H1 (cell line): Measurements from ENCODE around the gene RASSF5. TPM values are rescaled to one million over a fixed set of nuclear protein-coding genes. Genes with fewer than 3 reads are reported as not detected.

ENCODE experiments used
- CTCF ChIA-PET: fragments of 300-600 bp; sonication (Branson Sonifier 250); formaldehyde crosslinking; loops from one replicate; lab custom pipeline; 2021; ENCODE audit not compliant: partially characterized antibody; lab: Charles Lee
- POLR2A ChIA-PET: fragments of 300-600 bp; sonication (Branson Sonifier 250); formaldehyde crosslinking; loops from one replicate; lab custom pipeline; 2021; ENCODE audit warnings: inconsistent platforms; ENCODE audit not compliant: partially characterized antibody; lab: Charles Lee
- DNase-seq, 2 experiments: peaks; one replicate each; pipeline versions ENCODE4 v3.0.0 to v3.0.0-alpha.2; 2010 to 2022; ENCODE audit warnings: low spot score in 2 of 2, low read depth in 1 of 2, mixed read lengths in 1 of 2
- FAIRE-seq: peaks from 2 replicates; lab custom pipeline; 2011; peaks lifted over from hg19 to GRCh38; lab: Jason Lieb, UNC
- H2AFZ ChIP-seq: 2 replicates; pipeline ENCODE4 v1.8.1; 2012; ENCODE audit warnings: low read length, inconsistent platforms
- H2AK5ac ChIP-seq: 2 replicates; pipeline ENCODE4 v1.6.1; 2013; ENCODE audit warnings: low read depth, low read length
- H2BK120ac ChIP-seq: replicated peaks from 2 replicates; pipeline ENCODE3; 2013; ENCODE audit warnings: low read depth, low read length, inconsistent platforms
- H2BK12ac ChIP-seq: 2 replicates; pipeline ENCODE4 v1.6.1; 2013; ENCODE audit warnings: low read depth, low read length
- H2BK15ac ChIP-seq: 2 replicates; pipeline ENCODE4 v1.6.1; 2013; ENCODE audit warnings: low read length
- H2BK20ac ChIP-seq: 2 replicates; pipeline ENCODE4 v1.6.1; 2013; ENCODE audit warnings: low read length
- H2BK5ac ChIP-seq: 2 replicates; pipeline ENCODE4 v1.6.1; 2013; ENCODE audit warnings: low read depth, low read length
- H3K14ac ChIP-seq: 2 replicates; pipeline ENCODE4 v1.6.1; 2013; ENCODE audit warnings: inconsistent platforms; ENCODE audit not compliant: insufficient read length
- H3K18ac ChIP-seq: 2 replicates; pipeline ENCODE4 v1.6.1; 2013; ENCODE audit warnings: low read length; ENCODE audit errors: extremely low read depth
- H3K23ac ChIP-seq: 2 replicates; pipeline ENCODE4 v1.6.1; 2013; ENCODE audit warnings: inconsistent platforms; ENCODE audit not compliant: insufficient read length
- H3K23me2 ChIP-seq: 2 replicates; pipeline ENCODE4 v1.6.1; 2013; ENCODE audit warnings: low read depth, low read length
- H3K27ac ChIP-seq: 2 replicates; pipeline ENCODE4 v1.6.1; 2011; ENCODE audit warnings: low read depth, low read length, inconsistent platforms
- H3K27me3 ChIP-seq, 4 experiments: replicated peaks in 1 of 4; 1 replicate in 1 of 4; 2 replicates in 3 of 4; pipeline versions ENCODE4 v1.6.1 to v1.8.1; 2011 to 2013; ENCODE audit warnings: low read length in 3 of 4, mild to moderate bottlenecking in 3 of 4, inconsistent platforms in 2 of 4, mixed read lengths in 2 of 4, moderate library complexity in 1 of 4; ENCODE audit not compliant: control insufficient read depth in 3 of 4, insufficient read depth in 3 of 4; ENCODE audit errors: extremely low read depth in 1 of 4
- H3K36me3 ChIP-seq, 4 experiments: 2 replicates each; pipeline versions ENCODE4 v1.6.1 to v1.8.1; 2011 to 2013; ENCODE audit warnings: mild to moderate bottlenecking in 4 of 4, low read length in 3 of 4, moderate library complexity in 2 of 4, control low read depth in 1 of 4, inconsistent platforms in 1 of 4; ENCODE audit not compliant: insufficient read depth in 4 of 4, control insufficient read depth in 2 of 4
- H3K4ac ChIP-seq: replicated peaks from 2 replicates; pipeline ENCODE3; 2013; ENCODE audit warnings: low read length, low read depth, mixed read lengths, inconsistent platforms; ENCODE audit not compliant: insufficient read length
- H3K4me1 ChIP-seq, 4 experiments: replicated peaks in 1 of 4; 1 replicate in 1 of 4; 2 replicates in 3 of 4; pipeline versions ENCODE4 v1.6.1 to v1.8.1; 2011 to 2013; ENCODE audit warnings: low read length in 3 of 4, inconsistent platforms in 2 of 4, mixed read lengths in 1 of 4; ENCODE audit not compliant: insufficient read depth in 4 of 4, control insufficient read depth in 3 of 4
- H3K4me2 ChIP-seq, 2 experiments: 2 replicates each; pipeline versions ENCODE4 v1.6.1 to v1.8.1; 2011 to 2013; ENCODE audit warnings: low read depth in 2 of 2, low read length in 2 of 2, control low read depth in 1 of 2, inconsistent platforms in 1 of 2, mild to moderate bottlenecking in 1 of 2; ENCODE audit not compliant: insufficient read depth in 1 of 2
- H3K4me3 ChIP-seq, 4 experiments: fragments of 200-600, 300-600 bp in 1 of 4; sonication (generic), shearing (Covaris generic), sonication (Bioruptor Twin) in 1 of 4; 2 replicates each; pipeline versions ENCODE4 v1.5.1 to v1.8.1; 2011 to 2016; ENCODE audit warnings: low read length in 4 of 4, low read depth in 3 of 4, control low read depth in 2 of 4, inconsistent platforms in 2 of 4, mild to moderate bottlenecking in 2 of 4, mixed read lengths in 1 of 4, moderate library complexity in 1 of 4; ENCODE audit not compliant: insufficient read depth in 2 of 4; ENCODE audit errors: extremely low read depth in 1 of 4
- H3K56ac ChIP-seq: replicated peaks from 2 replicates; pipeline ENCODE3; 2013; ENCODE audit warnings: low read depth, mild to moderate bottlenecking, mixed read lengths, low read length, inconsistent platforms; ENCODE audit not compliant: insufficient read length
- H3K79me1 ChIP-seq: 2 replicates; pipeline ENCODE4 v1.6.1; 2013; ENCODE audit warnings: low read depth, low read length, control low read depth
- H3K79me2 ChIP-seq, 2 experiments: 2 replicates each; pipeline versions ENCODE4 v1.6.1 to v1.8.1; 2012 to 2013; ENCODE audit warnings: low read length in 2 of 2, mild to moderate bottlenecking in 2 of 2, inconsistent platforms in 1 of 2; ENCODE audit not compliant: insufficient read depth in 2 of 2, control insufficient read depth in 1 of 2
- H3K9ac ChIP-seq, 4 experiments: replicated peaks in 1 of 4; 1 replicate in 1 of 4; 2 replicates in 3 of 4; pipeline versions ENCODE4 v1.6.1 to v1.8.1; 2011 to 2013; ENCODE audit warnings: low read depth in 3 of 4, low read length in 3 of 4, control low read depth in 2 of 4, mild to moderate bottlenecking in 2 of 4, moderate library complexity in 2 of 4, inconsistent platforms in 1 of 4; ENCODE audit errors: extremely low read depth in 1 of 4
- H3K9me3 ChIP-seq, 2 experiments: 2 replicates each; pipeline versions ENCODE4 v1.6.1 to v1.8.1; 2012 to 2013; ENCODE audit warnings: mild to moderate bottlenecking in 2 of 2, moderate library complexity in 2 of 2, control low read depth in 1 of 2, inconsistent platforms in 1 of 2, low read depth in 1 of 2, low read length in 1 of 2, mixed read lengths in 1 of 2; ENCODE audit not compliant: insufficient read depth in 2 of 2
- H4K20me1 ChIP-seq, 2 experiments: replicated peaks in 1 of 2; 2 replicates each; pipeline versions ENCODE3 to v1.8.1; 2011 to 2013; ENCODE audit warnings: inconsistent platforms in 2 of 2, low read length in 2 of 2, mild to moderate bottlenecking in 1 of 2; ENCODE audit not compliant: insufficient read depth in 2 of 2, control insufficient read depth in 1 of 2
- H4K5ac ChIP-seq: 2 replicates; pipeline ENCODE4 v1.6.1; 2013; ENCODE audit warnings: low read length, low read depth, mixed read lengths, inconsistent platforms; ENCODE audit not compliant: insufficient read length
- H4K8ac ChIP-seq: 2 replicates; pipeline ENCODE4 v1.8.0; 2013; ENCODE audit warnings: mild to moderate bottlenecking, moderate library complexity, low read length, inconsistent platforms; ENCODE audit not compliant: insufficient read depth; ENCODE audit errors: extremely low read depth
- H4K91ac ChIP-seq: replicated peaks from 2 replicates; pipeline ENCODE3; 2013; ENCODE audit warnings: low read length, mixed read lengths, inconsistent platforms; ENCODE audit not compliant: insufficient read length
- ATF3 ChIP-seq: IDR thresholded peaks from 2 replicates; pipeline ENCODE4 v1.6.1; 2011; ENCODE audit warnings: low read depth, mild to moderate bottlenecking, low read length; ENCODE audit not compliant: insufficient read depth
- CEBPB ChIP-seq: IDR thresholded peaks from 2 replicates; pipeline ENCODE4 v1.6.1; 2012; ENCODE audit warnings: low read depth, low read length
- JUN ChIP-seq: IDR thresholded peaks from 2 replicates; pipeline ENCODE4 v1.6.1; 2011; ENCODE audit warnings: low read depth, mild to moderate bottlenecking, improper control_type of control experiment, low read length
- KDM4A ChIP-seq: IDR thresholded peaks from one replicate; pipeline ENCODE4 v1.7.1; 2012; ENCODE audit warnings: low read depth, mild to moderate bottlenecking, moderate library complexity, low read length, inconsistent platforms; ENCODE audit not compliant: severe bottlenecking
- RAD21 ChIP-seq, 2 experiments: IDR thresholded peaks in 1 of 2; conservative IDR thresholded peaks in 1 of 2; 2 replicates each; pipeline ENCODE4 v1.6.1; 2011; ENCODE audit warnings: low read depth in 2 of 2, low read length in 2 of 2, improper control_type of control experiment in 1 of 2, inconsistent platforms in 1 of 2, mild to moderate bottlenecking in 1 of 2, moderate library complexity in 1 of 2
- RBBP5 ChIP-seq: IDR thresholded peaks from 2 replicates; pipeline ENCODE4 v1.7.1; 2012; ENCODE audit warnings: low read depth, mild to moderate bottlenecking, inconsistent platforms, low read length, moderate library complexity, borderline replicate concordance
- SAP30 ChIP-seq: fragments of 300-600 bp; sonication (generic); IDR thresholded peaks from 2 replicates; pipeline ENCODE4 v1.7.1; 2012; ENCODE audit warnings: low read length, moderate library complexity, mild to moderate bottlenecking, inconsistent platforms; ENCODE audit not compliant: insufficient read depth, insufficient replicate concordance
- SIN3A ChIP-seq, 2 experiments: IDR thresholded peaks in 1 of 2; conservative IDR thresholded peaks in 1 of 2; 2 replicates each; pipeline ENCODE4 v1.6.1; 2011 to 2012; ENCODE audit warnings: low read length in 2 of 2, improper control_type of control experiment in 1 of 2, low read depth in 1 of 2, mild to moderate bottlenecking in 1 of 2
- SP4 ChIP-seq: IDR thresholded peaks from 2 replicates; pipeline ENCODE4 v1.6.1; 2012; ENCODE audit warnings: low read length, inconsistent platforms
- SRF ChIP-seq: IDR thresholded peaks from 2 replicates; pipeline ENCODE4 v1.6.1; 2011; ENCODE audit warnings: mild to moderate bottlenecking, low read depth, low read length, moderate library complexity
- TAF7 ChIP-seq: optimal IDR thresholded peaks from 2 replicates; pipeline ENCODE3; 2011; ENCODE audit warnings: low read depth, mild to moderate bottlenecking, inconsistent platforms, low read length, moderate library complexity, borderline replicate concordance
- ZNF274 ChIP-seq: IDR thresholded peaks from 2 replicates; pipeline ENCODE4 v1.7.0; 2012; ENCODE audit warnings: low read length, borderline replicate concordance; ENCODE audit errors: extremely low read depth
- WGBS, 2 experiments: shearing (Covaris generic) in 1 of 2; methylation state at CpG; one replicate each; pipeline versions ENCODE4 v1.1.6 to v1.1.7; 2013 to 2015; ENCODE audit warnings: low lambda C conversion rate in 2 of 2, mixed read lengths in 2 of 2, inconsistent platforms in 1 of 2, low coverage in 1 of 2, missing lambda C conversion rate in 1 of 2; ENCODE audit not compliant: insufficient replicate concordance in 2 of 2, insufficient coverage in 1 of 2, insufficient read length in 1 of 2; ENCODE audit errors: extremely low coverage in 1 of 2, missing lambda C conversion rate in 1 of 2; 5-methylcytosine and 5-hydroxymethylcytosine counted together
- polyA plus RNA-seq, 7 experiments: library from polyadenylated mRNA; depleted of rRNA in 3 of 7; stranded (reverse) in 5 of 7; unstranded in 2 of 7; fragments of >200 nt in 5 of 7; fragments of 200-250 nt in 2 of 7; gene quantifications; 1 replicate in 5 of 7; 2 replicates in 1 of 7; 4 replicates in 1 of 7; pipeline versions ENCODE4 v1.2.1 to v1.2.3, GENCODE V29; 2011 to 2013; ENCODE audit warnings: missing spikeins in 2 of 7, mixed read lengths in 2 of 7
- total RNA-seq: library from RNA; stranded (reverse); fragmentation: NEBNext Ultra II Directional; extraction: Animal tissue kit (Norgen Biotek cat#: 25700); gene quantifications from 2 replicates; pipeline ENCODE4 v1.2.1, GENCODE V29; 2021

RASSF5 gene
- total and polyA plus RNA-seq, 2 of the 8 experiments (the other 6 are each of a cell fraction or from before 2014, with no cell fraction given), result 0.82 to 1.8 TPM

DNA sequence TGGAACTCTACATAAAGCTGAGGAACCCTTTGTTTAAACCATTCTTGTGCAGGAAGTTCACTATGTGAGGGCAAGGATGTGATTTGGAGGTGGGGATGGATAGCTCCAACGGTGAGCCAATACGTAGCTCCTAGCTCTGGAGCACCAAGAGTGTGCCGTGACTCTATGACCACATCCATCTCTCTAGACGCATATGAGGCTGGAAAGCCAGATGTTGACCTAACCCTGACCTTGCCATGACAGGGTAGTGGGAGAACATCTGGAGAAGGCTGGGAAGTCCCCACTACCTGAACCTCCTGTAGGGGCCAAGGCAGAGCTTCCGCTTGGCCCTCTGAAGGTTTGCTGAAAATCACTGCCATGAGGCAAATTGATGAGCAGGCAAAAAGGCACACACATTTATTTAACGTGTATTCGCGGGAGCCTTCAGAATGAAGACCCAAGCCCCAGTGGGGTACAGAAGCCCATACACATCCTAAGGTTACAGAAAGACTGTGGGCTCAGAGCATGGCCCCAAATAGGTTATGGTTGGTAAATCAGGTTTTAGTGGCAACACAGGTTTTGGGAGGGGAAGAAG, 61.5 kb downstream of the RASSF5 start:
- Histone ChIP-seq H3K23ac (no peak overlapping the region), H3K14ac (no peak overlapping the region), H2BK20ac (no peak overlapping the region), H4K91ac (no peak overlapping the region), H4K20me1 (no peaks in the 10 kb centered on the region), H3K27ac (no peak overlapping the region), H3K56ac (no peak overlapping the region), H3K27me3 (no peaks in the 10 kb centered on the region), H3K4me1 (peaks cover 1 to 5% (median 2%) of the 10 kb centered on the region in 4 experiments; a peak in 4 of 7 replicates), H3K79me2 (no peaks in the 10 kb centered on the region), H2AK5ac (no peak overlapping the region), H3K36me3 (no peaks in the 10 kb centered on the region), H4K5ac (no peak overlapping the region), H3K9ac (no peak overlapping the region), H2BK15ac (no peak overlapping the region), H3K4me3 (no peak overlapping the region), H3K4ac (no peak overlapping the region), H3K79me1 (no peaks in the 10 kb centered on the region), H3K4me2 (0 out of 4 replicates have a peak overlapping the region, but pooled peaks of 1 of the 2 experiments have one; percentile 23), H2BK120ac (no peak overlapping the region), H2AFZ (no peak overlapping the region), H2BK12ac (no peak overlapping the region), H4K8ac (no peak overlapping the region), H2BK5ac (no peak overlapping the region; the same call in 1 of the 2 replicates), H3K9me3 (no peaks in the 10 kb centered on the region), H3K18ac (no peak overlapping the region), H3K23me2 (no peaks in the 10 kb centered on the region)
- FAIRE-seq (no peak), DNase-seq (no peak)
- ChIA-PET CTCF (interaction anchor here (0.7 to 6.5 kb wide), 14 partner anchors 10 to 101 kb away, joined by 3 to 38 read pairs (median 4); partner anchors contain the start of gene IKBKE), POLR2A (interaction anchor here (0.7 kb wide), 1 partner anchor 15 kb away, joined by 3 read pairs; no protein-coding TSS in a partner anchor)
- 93% methylated on average over 8 of the region's 8 CpGs; no CpG with 5 or more reads in 1 of the 2 experiments for WGBS, 2 experiments
- TF ChIP-seq TAF7 (no peak), KDM4A (no peak), CEBPB (no peak), RBBP5 (no peak), ZNF274 (no peak), RAD21 (IDR thresholded peaks at IDR 0.05 in 1 of 2, conservative IDR thresholded peaks at IDR 0.05 in 1 of 2; ENCODE audit: low read depth in 2 of 2, low read length in 2 of 2) (no peak), SIN3A (conservative IDR thresholded peaks at IDR 0.05 in 1 of 2, IDR thresholded peaks at IDR 0.05 in 1 of 2; ENCODE audit: low read depth in 1 of 2, low read length in 2 of 2) (no peak), SRF (no peak), SP4 (no peak), ATF3 (no peak), SAP30 (no peak), JUN (no peak)
